HG02870 (cell line): ENCODE data around the gene ZBTB20.

ENCODE experiments used
- ATAC-seq: cut with Tn5 transposase; IDR thresholded peaks from one replicate; pipeline ENCODE4 v1.9.1; 2021; ENCODE audit warnings: mild to moderate bottlenecking, moderate library complexity; ENCODE audit not compliant: unreplicated experiment

Gene ZBTB20

DNA sequence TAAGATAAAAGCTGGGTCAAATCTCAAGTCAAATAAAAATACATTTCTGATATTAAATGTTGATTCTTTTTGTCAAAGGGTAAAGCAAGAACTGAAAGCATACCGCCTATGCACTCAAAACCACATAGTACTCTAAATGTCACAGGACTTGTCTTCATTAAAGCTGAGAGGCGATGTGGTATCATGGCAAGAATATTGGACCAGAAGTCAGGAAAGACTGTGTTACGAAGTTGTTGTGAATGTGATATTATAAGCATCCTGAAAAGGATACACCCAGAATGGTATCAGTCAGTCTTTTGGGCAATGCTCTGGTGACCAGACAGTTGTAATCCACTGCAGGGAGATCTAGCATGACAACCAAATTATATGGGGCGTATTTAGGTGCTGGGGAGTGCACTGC lies 819.4 kb downstream of the ZBTB20 start:
- ATAC-seq = no peak

DNA sequence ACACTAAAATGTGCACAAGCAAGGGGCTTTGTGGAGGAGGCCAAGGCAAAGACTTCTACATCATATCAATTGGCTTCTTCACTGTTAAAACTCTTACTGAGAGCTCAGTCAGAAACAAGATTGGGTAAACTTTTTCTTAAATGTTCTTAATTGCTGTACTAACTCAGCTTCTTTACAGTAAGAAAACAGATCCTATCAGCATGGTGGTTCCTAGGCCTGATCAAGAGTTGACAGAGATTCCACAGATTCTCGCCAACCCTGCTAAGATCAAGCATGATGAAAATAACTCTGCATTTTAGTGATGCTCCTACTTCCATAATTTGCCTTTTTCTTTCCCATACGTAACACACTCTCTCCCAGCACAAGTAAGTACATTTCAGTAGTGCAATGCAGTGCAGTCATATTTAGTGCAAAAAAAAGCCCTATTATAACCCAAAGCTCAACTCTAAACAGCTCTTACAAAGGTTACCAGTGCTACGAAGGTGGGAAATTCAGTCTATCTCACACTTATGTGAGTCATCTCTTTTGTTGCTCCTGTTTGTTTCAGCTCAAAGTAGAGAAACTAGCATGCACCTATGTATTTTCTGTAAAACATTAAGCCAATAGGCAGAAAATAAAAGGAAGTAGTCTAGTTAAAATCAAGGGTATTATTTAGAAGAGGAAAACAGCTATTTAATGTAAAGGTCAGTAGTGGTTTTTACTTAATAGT lies 823.4 kb downstream of the ZBTB20 start:
- ATAC-seq = no peak

DNA sequence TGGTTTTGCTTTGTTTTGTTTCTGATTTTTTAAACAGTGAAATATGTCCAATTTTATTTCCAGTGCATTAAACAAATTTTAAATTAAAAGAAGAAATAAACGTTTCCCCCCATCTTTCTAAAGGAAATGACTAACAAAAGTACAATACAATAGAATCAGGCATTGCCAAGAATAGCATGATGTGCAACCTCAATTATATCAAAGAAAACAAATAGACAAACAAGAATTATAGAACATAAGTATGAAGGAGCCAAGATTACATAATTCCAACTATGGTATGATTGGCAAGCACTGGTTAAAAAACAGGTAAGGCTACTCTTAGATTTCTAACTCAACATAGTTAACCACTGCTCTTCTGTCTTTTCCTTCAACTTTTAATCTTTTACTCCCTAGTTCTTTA lies 826.8 kb downstream of the ZBTB20 start:
- no peak for ATAC-seq

- ATAC-seq = no peak
Observed at GRCh38 chr3:114319453-114319852, 827.6 kb downstream of the ZBTB20 start.

DNA sequence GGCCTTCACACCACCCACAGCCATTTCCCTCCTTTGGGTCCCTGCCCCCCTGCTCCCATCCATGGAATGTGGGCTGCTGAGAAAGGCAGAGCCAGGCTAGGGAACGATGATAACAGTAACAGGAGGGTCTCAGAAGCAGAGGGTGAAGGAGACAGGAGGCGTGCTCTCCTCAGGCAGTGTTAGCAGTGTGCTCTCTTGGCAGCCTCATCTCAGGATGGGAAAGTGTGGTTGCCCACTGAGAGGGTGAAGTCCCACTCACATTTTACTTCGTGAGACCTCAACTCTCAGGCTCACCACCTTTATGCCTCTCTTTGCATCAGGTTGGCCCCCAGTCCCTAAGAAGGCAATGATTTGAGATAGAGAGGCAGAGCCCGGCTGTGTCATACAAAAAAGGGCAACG lies 828.8 kb downstream of the ZBTB20 start:
- ATAC-seq = no peak

DNA sequence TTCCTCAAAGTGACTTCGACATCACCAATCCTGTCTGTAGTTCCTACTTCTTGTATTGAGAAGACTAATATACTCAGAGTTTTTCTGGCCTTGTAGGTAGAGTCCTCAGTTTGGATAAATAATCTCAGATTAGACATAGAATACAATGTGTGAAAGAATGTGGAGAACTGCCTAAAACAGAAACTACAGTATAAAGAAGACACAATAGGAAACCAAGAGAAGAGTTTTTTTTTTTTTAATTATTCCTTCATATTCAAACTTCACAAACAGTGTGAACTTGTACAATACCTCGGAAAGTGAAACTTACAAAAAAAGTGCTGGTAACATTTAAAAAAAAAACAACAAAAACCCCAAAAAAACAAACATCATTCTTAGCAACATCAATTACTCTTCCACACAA lies 832.8 kb downstream of the ZBTB20 start:
- ATAC-seq = no peak

GRCh38 chr3:114313426-114313825 lies 833.7 kb downstream of the ZBTB20 start:
- ATAC-seq = no peak

DNA sequence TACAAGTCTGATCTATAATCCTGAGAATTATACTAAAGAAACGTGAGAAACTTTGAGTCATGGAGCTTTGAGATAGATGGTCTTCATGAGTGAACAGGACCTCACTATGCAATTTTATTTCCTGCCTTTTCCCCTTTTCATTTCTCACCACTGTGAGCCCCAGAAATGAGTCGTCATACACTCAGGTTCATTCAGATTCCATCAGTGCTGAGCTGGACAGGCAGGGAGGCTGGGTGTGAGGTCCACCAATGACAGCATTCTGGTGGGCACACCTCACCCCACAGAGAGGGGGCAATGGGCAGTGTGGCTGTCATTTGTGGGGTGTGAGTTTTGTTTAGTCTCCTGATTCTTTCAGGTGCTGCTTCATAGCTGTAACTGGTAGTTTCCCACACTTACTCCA lies 836.4 kb downstream of the ZBTB20 start:
- ATAC-seq = no peak

- ATAC-seq = peak; percentile 77
Observed at GRCh38 chr3:114308830-114309229, 838.3 kb downstream of the ZBTB20 start.

DNA sequence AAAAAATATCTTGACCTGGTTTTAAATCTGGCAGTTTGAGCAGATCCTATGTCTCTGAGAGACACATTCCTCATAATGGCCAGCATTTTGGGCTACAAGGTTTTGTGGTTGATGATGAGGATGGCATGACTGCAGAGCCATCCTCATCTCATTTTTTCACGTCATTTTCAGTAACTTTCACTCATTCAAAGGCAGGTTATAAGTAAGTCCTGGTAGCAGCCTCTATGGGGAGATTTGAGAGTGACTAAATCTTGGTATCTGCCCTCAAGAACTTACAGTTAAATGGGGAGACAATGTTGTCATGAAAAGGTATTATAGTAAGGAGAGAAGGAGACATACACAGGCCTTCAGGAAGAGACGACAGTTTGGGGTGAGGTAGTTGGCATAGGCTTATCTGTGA lies 838.7 kb downstream of the ZBTB20 start:
- ATAC-seq = peak; percentile 2

DNA sequence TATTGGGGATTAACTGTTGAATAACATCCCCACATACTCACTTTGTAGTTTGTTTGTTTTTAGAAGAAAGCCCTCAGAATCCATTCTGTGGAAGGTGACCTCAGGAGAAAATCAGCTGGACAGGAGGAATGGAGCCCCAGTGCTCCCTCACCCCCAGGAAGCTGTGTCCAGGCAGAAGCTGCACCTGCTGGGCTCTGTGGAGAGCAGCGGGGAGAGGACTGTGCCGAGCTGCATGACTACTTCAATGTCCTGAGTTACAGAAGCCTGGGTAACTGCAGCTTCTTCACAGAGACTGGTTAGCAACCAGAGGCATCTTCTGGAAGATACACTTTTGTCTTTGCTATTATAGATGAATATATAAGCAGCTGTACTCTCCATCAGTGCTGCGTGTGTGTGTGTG lies 839.3 kb downstream of the ZBTB20 start:
- no peak for ATAC-seq

- peak; percentile 50 for ATAC-seq
Observed at GRCh38 chr3:114307222-114307830, 839.8 kb downstream of the ZBTB20 start.

- ATAC-seq = peak; percentile 70
Observed at GRCh38 chr3:114299941-114300624, 847.0 kb downstream of the ZBTB20 start.

DNA sequence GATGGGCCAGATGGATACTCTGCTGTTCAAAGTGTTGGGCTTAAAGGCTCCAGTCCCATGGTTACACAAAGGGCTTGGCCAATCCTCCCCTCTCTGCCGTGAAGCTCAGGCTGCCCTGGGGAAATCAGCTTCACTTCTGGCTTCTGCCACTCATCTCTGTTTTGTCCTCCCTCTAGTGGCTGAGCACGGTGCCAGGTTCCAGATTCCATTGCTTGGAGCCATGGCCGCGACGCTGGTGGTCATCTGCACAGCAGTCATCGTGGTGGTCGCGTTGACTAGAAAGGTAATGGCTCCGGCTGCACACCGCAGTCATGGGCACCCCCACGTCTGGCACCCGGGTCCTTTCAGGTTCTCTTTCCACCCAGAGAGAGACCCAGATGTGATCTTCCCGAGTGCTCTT lies 847.7 kb downstream of the ZBTB20 start:
- ATAC-seq = no peak

GRCh38 chr3:114295946-114296345 lies 851.1 kb downstream of the ZBTB20 start:
- ATAC-seq = no peak

DNA sequence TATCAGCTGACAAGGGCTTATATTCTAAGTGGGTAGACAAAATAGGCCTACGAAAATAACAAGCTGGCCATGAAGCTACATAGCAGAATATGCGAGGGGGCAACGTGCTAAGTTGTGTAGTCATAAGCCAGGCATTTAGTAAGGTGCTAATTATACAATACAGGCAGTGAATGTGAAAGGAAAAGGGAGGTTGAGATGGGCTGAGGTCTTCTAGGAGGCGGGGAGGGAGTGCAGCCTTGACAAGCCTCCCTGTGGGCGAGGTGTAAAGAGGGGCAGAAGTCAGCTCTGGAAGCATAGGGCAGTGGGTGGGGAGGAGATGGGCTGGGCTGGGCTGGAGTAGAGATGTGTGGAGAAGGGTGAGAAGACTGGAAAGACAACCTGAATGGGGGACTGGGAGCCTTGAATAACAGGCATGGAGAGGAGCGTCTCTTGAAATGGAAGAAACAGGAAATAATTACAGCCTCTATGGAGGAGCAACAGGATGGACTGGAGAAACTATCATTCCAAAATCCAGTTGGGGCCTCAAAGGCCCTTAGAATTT lies 852.1 kb downstream of the ZBTB20 start:
- ATAC-seq = no peak

- ATAC-seq = no peak
Observed at GRCh38 chr3:114293838-114294535, 853.1 kb downstream of the ZBTB20 start, which contains the start of gene TIGIT. Gene TIGIT, plus strand, starts transcription at chr3:114294028. Its CDS starts 34 bp downstream, at chr3:114294062.

- ATAC-seq = peak; percentile 90
Observed at GRCh38 chr3:114290911-114291901, 855.9 kb downstream of the ZBTB20 start.

GRCh38 chr3:114286266-114286665 lies 860.8 kb downstream of the ZBTB20 start:
- no peak for ATAC-seq

GRCh38 chr3:114285648-114286230 lies 861.3 kb downstream of the ZBTB20 start:
- ATAC-seq = peak; percentile 63
